SK-N-MC (cell line): ENCODE data around the gene UGGT1.

Experiments
- DNase-seq: peaks from one replicate; pipeline ENCODE4 v3.0.0-alpha.2; 2011; ENCODE audit warnings: low read depth, low spot score
- H3K27ac ChIP-seq: fragments of 200-600 bp; sonication (generic); 2 replicates; pipeline ENCODE4 v1.5.1; 2016; ENCODE audit warnings: mixed run types
- H3K36me3 ChIP-seq: fragments of 200-600 bp; sonication (generic); 2 replicates; pipeline ENCODE4 v1.6.1; 2017; ENCODE audit warnings: antibody characterized with exemption, low read length, mixed read lengths; ENCODE audit not compliant: insufficient read depth
- H3K4me3 ChIP-seq: fragments of 200-600 bp; sonication (generic); 2 replicates; pipeline ENCODE4 v1.5.1; 2016
- H3K9ac ChIP-seq: fragments of 200-600 bp; sonication (generic); 2 replicates; pipeline ENCODE4 v1.8.0; 2017; ENCODE audit warnings: mixed run types, mixed read lengths; ENCODE audit not compliant: insufficient read length
- H3K9me3 ChIP-seq: fragments of 200-600 bp; sonication (generic); 2 replicates; pipeline ENCODE4 v1.6.1; 2017; ENCODE audit warnings: low read depth, mild to moderate bottlenecking, antibody characterized with exemption, low read length, moderate library complexity, mixed read lengths
- EZH2 ChIP-seq: fragments of 200-600 bp; sonication (generic); IDR thresholded peaks from one replicate; pipeline ENCODE4 v1.6.1; 2017; ENCODE audit warnings: antibody characterized with exemption
- FOXP2 ChIP-seq: optimal IDR thresholded peaks from 2 replicates; pipeline ENCODE3; 2011; ENCODE audit warnings: mild to moderate bottlenecking, moderate library complexity; ENCODE audit not compliant: insufficient read depth; ENCODE audit errors: extremely low read length, control extremely low read depth
- POLR2AphosphoS5 ChIP-seq: IDR thresholded peaks from 2 replicates; pipeline ENCODE4 v1.6.1; 2012; ENCODE audit warnings: mild to moderate bottlenecking, low read depth, low read length, borderline replicate concordance

Gene UGGT1

GRCh38 chr2:128092656-128093055 is 1.7 kb downstream of the UGGT1 start:
- H3K4me3 ChIP-seq = peak overlapping the region; percentile 59; the same call in 1 of the 2 replicates
- peak overlapping the region; percentile 3 for H3K9ac ChIP-seq
- no peaks in the 10 kb centered on the region for H3K9me3 ChIP-seq
- TF ChIP-seq EZH2 (no peak), POLR2AphosphoS5 (no peak), FOXP2 (no peak)
- H3K36me3 ChIP-seq = peaks cover 14% of the 10 kb centered on the region
- H3K27ac ChIP-seq = no peak overlapping the region
- DNase-seq = no peak

GRCh38 chr2:128093762-128094161 is 2.8 kb downstream of the UGGT1 start:
- peaks cover 24% of the 10 kb centered on the region for H3K36me3 ChIP-seq
- H3K27ac ChIP-seq = no peak overlapping the region
- TF ChIP-seq FOXP2 = no peak
- TF ChIP-seq EZH2 = no peak
- no peak for TF ChIP-seq POLR2AphosphoS5
- no peaks in the 10 kb centered on the region for H3K9me3 ChIP-seq
- no peak for DNase-seq
- no peak overlapping the region for H3K4me3 ChIP-seq
- H3K9ac ChIP-seq = peak overlapping the region; percentile 47

- Histone ChIP-seq H3K36me3 (peaks cover 30% of the 10 kb centered on the region), H3K9ac (no peak overlapping the region), H3K4me3 (no peak overlapping the region), H3K9me3 (no peaks in the 10 kb centered on the region), H3K27ac (no peak overlapping the region)
- TF ChIP-seq FOXP2 = no peak
- no peak for TF ChIP-seq POLR2AphosphoS5
- no peak for TF ChIP-seq EZH2
- DNase-seq = no peak
These were observed 4.2 kb downstream of the UGGT1 start for GRCh38 chr2:128095201-128095600.

- Histone ChIP-seq H3K4me3 (no peak overlapping the region), H3K36me3 (peaks cover 51% of the 10 kb centered on the region), H3K9ac (no peak overlapping the region), H3K9me3 (no peaks in the 10 kb centered on the region), H3K27ac (no peak overlapping the region)
- TF ChIP-seq EZH2 (no peak), POLR2AphosphoS5 (no peak), FOXP2 (no peak)
- DNase-seq = no peak
These were observed 12.4 kb downstream of the UGGT1 start for GRCh38 chr2:128103407-128103806.

GRCh38 chr2:128105072-128105471 is 14.1 kb downstream of the UGGT1 start:
- no peak for DNase-seq
- peaks cover 51% of the 10 kb centered on the region for H3K36me3 ChIP-seq
- TF ChIP-seq FOXP2 (no peak), EZH2 (no peak), POLR2AphosphoS5 (no peak)
- H3K9ac ChIP-seq = no peak overlapping the region
- no peak overlapping the region for H3K27ac ChIP-seq
- H3K4me3 ChIP-seq = no peak overlapping the region
- no peaks in the 10 kb centered on the region for H3K9me3 ChIP-seq

GRCh38 chr2:128108166-128108565 is 17.2 kb downstream of the UGGT1 start:
- no peaks in the 10 kb centered on the region for H3K9me3 ChIP-seq
- no peak overlapping the region for H3K27ac ChIP-seq
- DNase-seq = no peak
- peaks cover 40% of the 10 kb centered on the region for H3K36me3 ChIP-seq
- no peak overlapping the region for H3K4me3 ChIP-seq
- TF ChIP-seq POLR2AphosphoS5 = no peak
- no peak for TF ChIP-seq EZH2
- TF ChIP-seq FOXP2 = no peak
- no peak overlapping the region for H3K9ac ChIP-seq

GRCh38 chr2:128109243-128109642 is 18.2 kb downstream of the UGGT1 start:
- no peak for DNase-seq
- Histone ChIP-seq H3K9me3 (no peaks in the 10 kb centered on the region), H3K36me3 (peaks cover 37% of the 10 kb centered on the region)

GRCh38 chr2:128115921-128116623 is 25.1 kb downstream of the UGGT1 start:
- no peak for DNase-seq
- Histone ChIP-seq H3K27ac (no peak overlapping the region), H3K9ac (no peak overlapping the region), H3K36me3 (peaks cover 72% of the 10 kb centered on the region), H3K4me3 (no peak overlapping the region), H3K9me3 (no peaks in the 10 kb centered on the region)
- no peak for TF ChIP-seq FOXP2
- TF ChIP-seq EZH2 = no peak
- no peak for TF ChIP-seq POLR2AphosphoS5

More at GRCh38 chr2:128109243-128109642, 18.2 kb downstream of the UGGT1 start:
- no peak overlapping the region for H3K4me3 ChIP-seq
- H3K27ac ChIP-seq = no peak overlapping the region
- TF ChIP-seq FOXP2 = no peak
- TF ChIP-seq POLR2AphosphoS5 = no peak
- H3K9ac ChIP-seq = no peak overlapping the region

- H3K9me3 ChIP-seq = no peaks in the 10 kb centered on the region
- H3K4me3 ChIP-seq = no peak overlapping the region
- H3K36me3 ChIP-seq = peaks cover 78% of the 10 kb centered on the region
- no peak for DNase-seq
- H3K9ac ChIP-seq = no peak overlapping the region
- H3K27ac ChIP-seq = no peak overlapping the region
- TF ChIP-seq FOXP2 = no peak
- no peak for TF ChIP-seq POLR2AphosphoS5
- TF ChIP-seq EZH2 = no peak
These were observed 43.6 kb downstream of the UGGT1 start for GRCh38 chr2:128134573-128134972.
